ENCODE data around the gene TBXAS1.

The TBXAS1 gene

DNA sequence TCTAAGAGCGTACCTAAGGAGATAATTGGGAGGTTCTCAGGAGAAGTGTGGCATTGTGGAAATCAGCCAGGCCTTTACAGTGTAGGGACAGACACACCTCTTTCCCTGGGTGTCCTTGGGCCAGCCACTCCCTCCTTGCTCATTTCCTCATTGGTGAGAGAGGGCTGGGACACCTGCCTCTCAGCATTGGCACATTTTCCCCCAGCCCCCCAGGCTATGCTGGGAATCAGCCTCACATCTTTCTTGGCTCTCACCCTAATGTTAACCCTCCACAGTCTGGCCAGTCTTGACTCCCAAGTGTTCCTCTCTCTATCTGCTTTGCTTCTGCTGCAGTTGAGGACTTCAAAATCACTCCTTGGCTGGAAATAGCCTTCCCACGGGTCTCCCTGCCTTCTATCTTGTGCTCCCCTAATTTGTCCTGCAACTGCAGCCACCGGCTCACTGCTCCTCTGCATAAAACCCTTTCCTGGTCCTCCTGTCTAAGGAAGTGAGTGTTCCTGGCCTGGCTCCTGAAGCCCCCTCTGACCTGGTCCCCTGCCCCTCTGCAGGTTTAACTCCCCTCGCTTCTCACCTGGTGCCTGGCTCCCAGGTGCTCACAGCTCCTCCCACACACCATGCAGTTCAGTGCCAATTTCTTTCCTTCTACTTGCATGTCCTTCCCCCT is 15.8 kb downstream of the TBXAS1 start:
- Histone ChIP-seq H4K20me1 (ENCODE audit: low read depth, low read length) (no peaks in the 10 kb centered on the region), H3F3A (ENCODE audit: insufficient read depth) (no peaks in the 10 kb centered on the region), H3K4me3 (ENCODE audit: insufficient read depth, low read length, poor library complexity, severe bottlenecking) (no peak overlapping the region), H3K27ac (ENCODE audit: low read depth, low read length) (no peak overlapping the region), H3K36me3 (ENCODE audit: low read length) (no peaks in the 10 kb centered on the region), H3K9me2 (replicated peaks; ENCODE audit: insufficient read depth, low read length) (no peaks in the 10 kb centered on the region), H3K27me3 (ENCODE audit: low read length) (peaks cover 3% of the 10 kb centered on the region; the same call in 1 of the 2 replicates), H3K9ac (ENCODE audit: low read length) (no peak overlapping the region), H2AFZ (ENCODE audit: low read depth, low read length, severe bottlenecking) (no peak overlapping the region), H3K9me3 (ENCODE audit: insufficient read depth, low read length) (no peaks in the 10 kb centered on the region), H3K4me2 (ENCODE audit: low read depth, low read length, poor library complexity, severe bottlenecking) (no peak overlapping the region), H3K79me2 (ENCODE audit: insufficient read depth, low read length) (no peaks in the 10 kb centered on the region)
- TF ChIP-seq CTCF (IDR thresholded peaks at IDR 0.05; ENCODE audit: insufficient read depth, low read length, poor library complexity, severe bottlenecking) (no peak), EZH2phosphoT487 (conservative IDR thresholded peaks at IDR 0.05; ENCODE audit: low read length) (no peak)

- Histone ChIP-seq H4K20me1 (ENCODE audit: low read depth, low read length) (no peaks in the 10 kb centered on the region), H3K36me3 (ENCODE audit: low read length) (no peaks in the 10 kb centered on the region), H3K9ac (ENCODE audit: low read length) (no peak overlapping the region), H3K4me3 (ENCODE audit: insufficient read depth, low read length, poor library complexity, severe bottlenecking) (no peak overlapping the region), H3K9me2 (replicated peaks; ENCODE audit: insufficient read depth, low read length) (no peaks in the 10 kb centered on the region), H3K27me3 (ENCODE audit: low read length) (peaks cover 3% of the 10 kb centered on the region; the same call in 1 of the 2 replicates), H3K79me2 (ENCODE audit: insufficient read depth, low read length) (no peaks in the 10 kb centered on the region), H3K9me3 (ENCODE audit: insufficient read depth, low read length) (no peaks in the 10 kb centered on the region), H3K27ac (ENCODE audit: low read depth, low read length) (no peak overlapping the region), H3F3A (ENCODE audit: insufficient read depth) (no peaks in the 10 kb centered on the region), H2AFZ (ENCODE audit: low read depth, low read length, severe bottlenecking) (no peak overlapping the region), H3K4me2 (ENCODE audit: low read depth, low read length, poor library complexity, severe bottlenecking) (no peak overlapping the region)
- TF ChIP-seq EZH2phosphoT487 (conservative IDR thresholded peaks at IDR 0.05; ENCODE audit: low read length) (no peak), CTCF (IDR thresholded peaks at IDR 0.05; ENCODE audit: insufficient read depth, low read length, poor library complexity, severe bottlenecking) (no peak)
Observed at GRCh38 chr7:139845443-139845805, 16.4 kb downstream of the TBXAS1 start.

- H3K27ac ChIP-seq (ENCODE audit: low read depth, low read length), result no peak overlapping the region
- no peak overlapping the region for H3K4me2 ChIP-seq (ENCODE audit: low read depth, low read length, poor library complexity, severe bottlenecking)
- no peak overlapping the region for H3K4me3 ChIP-seq (ENCODE audit: insufficient read depth, low read length, poor library complexity, severe bottlenecking)
- no peak overlapping the region for H2AFZ ChIP-seq (ENCODE audit: low read depth, low read length, severe bottlenecking)
- no peaks in the 10 kb centered on the region for H3K9me3 ChIP-seq (ENCODE audit: insufficient read depth, low read length)
- no peak overlapping the region for H3K9ac ChIP-seq (ENCODE audit: low read length)
- no peaks in the 10 kb centered on the region for H4K20me1 ChIP-seq (ENCODE audit: low read depth, low read length)
- H3K79me2 ChIP-seq (ENCODE audit: insufficient read depth, low read length), result no peaks in the 10 kb centered on the region
- H3F3A ChIP-seq (ENCODE audit: insufficient read depth), result no peaks in the 10 kb centered on the region
- no peaks in the 10 kb centered on the region for H3K36me3 ChIP-seq (ENCODE audit: low read length)
- H3K27me3 ChIP-seq (ENCODE audit: low read length), result peaks cover 3% of the 10 kb centered on the region; the same call in 1 of the 2 replicates
- TF ChIP-seq CTCF (IDR thresholded peaks at IDR 0.05; ENCODE audit: insufficient read depth, low read length, poor library complexity, severe bottlenecking) (no peak), EZH2phosphoT487 (conservative IDR thresholded peaks at IDR 0.05; ENCODE audit: low read length) (no peak)
- H3K9me2 ChIP-seq (replicated peaks; ENCODE audit: insufficient read depth, low read length), result no peaks in the 10 kb centered on the region
Observed at GRCh38 chr7:139846297-139846696, 17.2 kb downstream of the TBXAS1 start.
